OCI-LY7 (cell line): Measurements from ENCODE around the gene KLK8.

Experiments
- EZH2phosphoT487 ChIP-seq: fragments of 200-600 bp; sonication (generic); IDR thresholded peaks from 2 replicates; pipeline ENCODE4 v1.6.1; 2018; ENCODE audit warnings: low read depth, borderline replicate concordance, mild to moderate bottlenecking, mixed run types, antibody characterized with exemption, low read length, moderate library complexity, mixed read lengths
- TF ChIP-seq, protein P1 (sequence below): fragments of 200-600 bp; sonication (generic); conservative IDR thresholded peaks from 2 replicates; pipeline ENCODE4 v1.5.1; 2014; ENCODE audit warnings: mild to moderate bottlenecking, antibody characterized with exemption, low read length, moderate library complexity, mixed read lengths

GRCh38 chr19:51001515-51001914 lies at the start of gene KLK8:
- TF ChIP-seq, protein P1, sequence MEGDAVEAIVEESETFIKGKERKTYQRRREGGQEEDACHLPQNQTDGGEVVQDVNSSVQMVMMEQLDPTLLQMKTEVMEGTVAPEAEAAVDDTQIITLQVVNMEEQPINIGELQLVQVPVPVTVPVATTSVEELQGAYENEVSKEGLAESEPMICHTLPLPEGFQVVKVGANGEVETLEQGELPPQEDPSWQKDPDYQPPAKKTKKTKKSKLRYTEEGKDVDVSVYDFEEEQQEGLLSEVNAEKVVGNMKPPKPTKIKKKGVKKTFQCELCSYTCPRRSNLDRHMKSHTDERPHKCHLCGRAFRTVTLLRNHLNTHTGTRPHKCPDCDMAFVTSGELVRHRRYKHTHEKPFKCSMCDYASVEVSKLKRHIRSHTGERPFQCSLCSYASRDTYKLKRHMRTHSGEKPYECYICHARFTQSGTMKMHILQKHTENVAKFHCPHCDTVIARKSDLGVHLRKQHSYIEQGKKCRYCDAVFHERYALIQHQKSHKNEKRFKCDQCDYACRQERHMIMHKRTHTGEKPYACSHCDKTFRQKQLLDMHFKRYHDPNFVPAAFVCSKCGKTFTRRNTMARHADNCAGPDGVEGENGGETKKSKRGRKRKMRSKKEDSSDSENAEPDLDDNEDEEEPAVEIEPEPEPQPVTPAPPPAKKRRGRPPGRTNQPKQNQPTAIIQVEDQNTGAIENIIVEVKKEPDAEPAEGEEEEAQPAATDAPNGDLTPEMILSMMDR: no peak
- TF ChIP-seq EZH2phosphoT487: no peak
